NCI-H1436 treated with DMSO at 0.1 percent for 48 hours (cell line): ENCODE measurements around the gene PACSIN3.
"Not testable (repeated sequence)": the region's sequence is repeated elsewhere in the genome, so short reads cannot be mapped to it uniquely, and the experiment has no call there.

ENCODE experiments used
- DNase-seq: peaks from one replicate; lab custom pipeline; 2025; lab: John Stamatoyannopoulos, UW

PACSIN3 gene

DNA sequence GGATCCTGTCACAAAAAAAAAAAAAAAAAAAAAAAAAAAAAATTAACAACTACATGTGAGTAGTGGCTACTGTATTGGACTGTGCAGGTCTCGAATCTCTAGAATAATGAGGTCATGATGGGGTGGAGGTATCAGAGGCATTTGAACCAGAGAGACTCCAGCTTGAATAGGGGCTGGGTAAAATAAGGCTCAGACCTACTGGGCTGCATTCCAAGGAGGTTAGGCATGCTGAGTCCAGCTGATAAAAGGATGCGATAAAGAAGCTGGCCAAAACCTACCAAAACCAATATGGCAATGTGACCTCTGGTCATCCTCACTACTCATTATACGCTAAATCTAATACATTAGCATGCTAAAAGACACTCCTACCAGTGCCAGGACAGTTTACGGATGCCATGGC lies 5.9 kb upstream of the PACSIN3 start:
- no peak for DNase-seq

- not testable (repeated sequence) for DNase-seq
Measured at GRCh38 chr11:47191137-47191536, 4.9 kb upstream of the PACSIN3 start.

DNA sequence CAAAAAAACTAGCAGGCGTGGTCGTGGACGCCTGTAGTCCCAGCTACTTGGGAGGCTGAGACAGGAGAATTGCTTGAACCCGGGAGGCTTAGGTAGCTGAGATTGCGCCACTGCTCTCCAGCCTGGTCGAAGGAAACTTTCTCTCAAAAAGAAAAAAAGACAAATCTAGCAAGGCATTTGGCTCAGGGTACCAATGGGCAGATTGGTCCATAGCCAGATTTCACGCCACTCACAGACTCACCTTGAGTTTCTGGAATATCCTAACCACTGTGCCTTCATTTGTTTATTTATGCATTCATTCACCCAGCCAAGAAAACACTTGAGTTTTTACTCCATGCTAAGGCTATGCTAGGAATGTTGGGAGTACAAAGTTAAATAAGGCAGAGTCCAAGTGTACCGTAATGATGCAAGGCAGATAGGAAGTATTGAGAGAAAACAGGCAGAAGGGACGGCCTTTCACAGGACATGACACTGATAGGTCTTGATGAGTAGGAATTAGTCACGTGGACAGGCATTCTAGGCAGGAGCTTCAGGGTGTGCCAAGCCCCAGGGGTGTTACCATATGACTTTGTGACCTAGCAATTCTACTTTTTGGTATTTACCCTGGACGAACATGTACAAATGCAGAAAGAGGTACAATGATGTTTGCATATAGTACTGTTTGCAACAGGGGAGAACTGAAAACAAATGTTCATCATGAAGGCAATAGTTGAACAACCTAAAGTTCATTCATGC lies 3.0 kb upstream of the PACSIN3 start:
- DNase-seq, result no peak

- no peak for DNase-seq
Measured at GRCh38 chr11:47188259-47188658, 2.0 kb upstream of the PACSIN3 start.

- DNase-seq, result no peak
Measured at GRCh38 chr11:47187723-47188122, 1.5 kb upstream of the PACSIN3 start.

- no peak for DNase-seq
Measured at GRCh38 chr11:47186700-47187695, 764 bp upstream of the PACSIN3 start.

- DNase-seq, result no peak
Measured at GRCh38 chr11:47185305-47186075, 744 bp downstream of the PACSIN3 start.

DNA sequence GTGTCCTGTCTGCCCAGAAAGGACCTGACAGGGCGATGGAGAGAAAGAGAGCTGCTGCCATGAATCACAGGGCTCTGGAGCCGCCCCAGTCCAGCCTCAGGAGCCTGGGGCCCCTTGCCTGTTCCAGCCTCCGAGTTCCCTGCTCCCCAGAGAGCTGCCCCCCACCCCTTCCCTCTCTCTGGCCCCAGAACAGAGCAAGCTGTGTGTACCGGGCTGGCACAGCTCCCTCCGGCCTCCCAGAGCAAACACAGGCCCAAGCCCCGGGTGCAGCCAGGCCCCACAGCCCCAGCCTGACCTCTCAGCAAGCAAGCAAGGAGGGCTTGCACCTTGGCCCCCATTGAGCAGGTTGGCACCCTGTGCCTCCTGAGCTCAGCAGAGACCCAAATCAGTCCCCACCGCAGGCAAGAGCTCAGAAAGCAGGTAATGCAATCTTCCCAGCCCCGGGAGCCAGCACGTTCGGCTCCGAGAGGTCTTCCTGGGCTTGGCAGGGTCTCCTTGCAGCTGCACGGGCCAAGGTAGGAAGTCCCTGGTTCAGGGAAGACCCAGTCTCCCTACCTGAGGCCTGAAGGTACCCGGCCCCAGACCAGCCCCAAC lies 1.4 kb downstream of the PACSIN3 start:
- DNase-seq, result no peak

DNA sequence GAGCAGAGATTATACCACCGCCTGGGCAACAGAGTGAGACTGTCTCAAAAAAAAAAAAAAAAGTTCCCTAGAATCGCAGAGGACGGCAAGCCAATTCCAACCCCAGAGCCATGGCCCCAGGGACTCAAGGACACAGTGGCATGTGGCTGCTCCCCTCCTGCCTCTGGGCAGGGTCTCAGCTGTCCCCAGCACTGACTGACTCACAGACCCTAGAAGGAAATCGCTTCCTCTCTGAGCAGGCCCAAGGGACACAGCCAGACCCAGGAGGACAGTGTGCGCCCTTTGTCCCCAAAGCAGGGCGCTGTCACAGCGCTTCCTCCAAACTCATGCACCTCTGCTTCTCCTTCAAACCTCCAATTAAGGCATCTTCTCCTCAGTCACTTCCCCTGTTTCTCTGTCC lies 2.3 kb downstream of the PACSIN3 start:
- no peak for DNase-seq

- no peak for DNase-seq
Measured at GRCh38 chr11:47183031-47183856, 3.0 kb downstream of the PACSIN3 start.

GRCh38 chr11:47182380-47182779 lies 3.9 kb downstream of the PACSIN3 start:
- DNase-seq, result no peak

DNA sequence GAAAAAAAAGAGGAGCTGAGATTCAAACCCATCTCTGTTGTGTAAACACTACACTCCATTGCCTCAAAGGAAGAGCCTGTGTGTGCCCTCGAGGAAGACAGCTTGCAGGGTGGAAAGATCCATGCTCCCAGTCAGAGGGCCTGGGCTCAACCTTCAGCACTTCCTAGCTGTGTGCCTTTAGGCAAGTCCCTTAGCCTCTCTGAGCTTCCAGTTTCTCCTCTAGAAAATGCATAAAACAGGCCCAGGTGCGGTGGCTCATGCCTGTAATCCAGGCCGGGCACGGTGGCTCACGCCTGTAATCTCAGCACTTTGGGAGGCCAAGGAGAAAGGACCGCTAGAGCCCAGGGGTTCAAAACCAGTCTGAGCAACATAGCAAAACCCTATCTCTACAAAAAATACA lies 5.0 kb downstream of the PACSIN3 start:
- no peak for DNase-seq

GRCh38 chr11:47180006-47180787 lies 6.0 kb downstream of the PACSIN3 start:
- DNase-seq, result no peak

GRCh38 chr11:47179655-47179991 lies 6.6 kb downstream of the PACSIN3 start:
- DNase-seq, result no peak

- no peak for DNase-seq
Measured at GRCh38 chr11:47178737-47179654, 7.2 kb downstream of the PACSIN3 start.

DNA sequence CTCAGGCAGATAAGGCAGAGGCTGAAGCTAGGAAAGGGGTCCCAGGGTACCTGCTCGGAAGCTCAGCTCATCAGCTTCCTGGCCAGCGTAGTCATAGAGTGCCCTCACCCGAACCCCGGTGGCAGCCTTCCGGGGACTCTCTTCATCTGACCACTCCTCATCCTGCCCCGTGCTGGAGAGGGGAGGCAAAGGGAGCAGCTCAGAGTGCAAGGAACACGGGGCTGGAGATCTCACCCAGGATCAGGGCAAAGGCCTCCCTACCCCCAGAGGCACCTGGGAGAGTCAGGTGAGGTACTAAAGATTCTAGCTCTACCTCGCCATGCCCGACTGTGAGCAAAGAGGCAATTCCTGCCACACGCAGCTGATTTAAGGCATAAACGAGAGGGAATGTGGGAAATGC lies 7.9 kb downstream of the PACSIN3 start:
- DNase-seq, result no peak

DNA sequence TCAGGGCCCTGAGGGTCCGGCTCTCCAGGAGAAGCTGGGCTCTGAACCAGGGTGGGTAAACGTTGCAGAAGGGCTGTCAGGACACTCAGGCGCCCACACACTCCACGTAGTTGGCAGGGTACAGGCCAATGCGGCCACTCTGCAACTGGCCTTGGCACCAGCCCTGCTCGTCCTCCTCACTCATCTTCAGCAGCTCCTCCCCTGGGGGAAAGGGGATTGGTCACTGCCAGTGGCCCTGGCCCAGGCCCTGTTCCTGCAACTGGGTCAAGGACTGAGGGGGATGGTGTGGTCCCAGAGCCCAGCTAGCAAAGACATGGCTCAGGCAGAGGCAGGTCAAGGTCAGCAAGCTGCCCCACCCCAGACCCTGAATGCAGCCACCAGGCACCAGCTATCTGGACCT lies 8.4 kb downstream of the PACSIN3 start:
- DNase-seq, result no peak

DNA sequence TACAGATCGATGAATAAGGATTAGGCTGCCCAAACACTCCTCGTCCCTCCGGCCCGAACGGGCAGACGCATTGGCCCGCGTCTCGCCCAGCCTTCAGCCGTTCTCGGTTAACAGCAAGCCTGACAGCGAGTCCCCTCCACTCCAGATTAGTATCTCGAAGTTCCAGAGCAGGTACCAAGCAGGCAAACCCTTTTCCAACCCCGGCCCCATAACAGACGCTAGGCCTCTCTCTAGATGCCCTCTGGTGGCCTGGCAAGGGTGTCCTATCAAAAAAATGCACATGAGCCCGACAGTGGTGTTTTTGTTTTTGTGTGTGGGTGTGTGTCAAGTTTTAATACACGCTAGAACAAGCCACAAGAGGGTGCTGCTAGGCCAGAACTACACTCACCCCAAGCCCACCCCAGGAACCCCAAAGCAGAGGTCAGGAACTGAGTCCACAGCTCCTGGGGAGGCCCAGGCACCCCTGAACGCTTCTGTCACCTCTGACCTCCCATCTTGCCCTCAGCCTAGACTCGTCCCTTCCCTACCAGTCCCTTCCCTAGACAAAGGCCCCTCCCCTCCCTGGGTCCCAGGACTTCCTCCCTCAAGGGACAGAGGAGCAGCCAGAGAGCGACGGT lies 8.9 kb downstream of the PACSIN3 start:
- no peak for DNase-seq
